LHCN-M2 (cell line): ENCODE measurements around the gene NKX2-8. TPM values are rescaled to one million over a fixed set of nuclear protein-coding genes. Genes with fewer than 3 reads are reported as not detected.
A peak's percentile ranks its signal among the peaks of the same experiment; 100 is the strongest.
"Not testable (repeated sequence)": the region's sequence is repeated elsewhere in the genome, so short reads cannot be mapped to it uniquely, and the experiment has no call there.

Experiments used
- DNase-seq: peaks from one replicate; pipeline ENCODE4 v3.0.0-alpha.2; 2012; ENCODE audit warnings: low read depth
- total RNA-seq: library from RNA; depleted of rRNA; stranded (reverse); fragments of >200 nt; gene quantifications from 2 replicates; pipeline ENCODE4 v1.2.3, GENCODE V29; 2014; rRNA removed

NKX2-8 gene
- total RNA-seq, 1 experiment from 2014 or later = not detected

DNA sequence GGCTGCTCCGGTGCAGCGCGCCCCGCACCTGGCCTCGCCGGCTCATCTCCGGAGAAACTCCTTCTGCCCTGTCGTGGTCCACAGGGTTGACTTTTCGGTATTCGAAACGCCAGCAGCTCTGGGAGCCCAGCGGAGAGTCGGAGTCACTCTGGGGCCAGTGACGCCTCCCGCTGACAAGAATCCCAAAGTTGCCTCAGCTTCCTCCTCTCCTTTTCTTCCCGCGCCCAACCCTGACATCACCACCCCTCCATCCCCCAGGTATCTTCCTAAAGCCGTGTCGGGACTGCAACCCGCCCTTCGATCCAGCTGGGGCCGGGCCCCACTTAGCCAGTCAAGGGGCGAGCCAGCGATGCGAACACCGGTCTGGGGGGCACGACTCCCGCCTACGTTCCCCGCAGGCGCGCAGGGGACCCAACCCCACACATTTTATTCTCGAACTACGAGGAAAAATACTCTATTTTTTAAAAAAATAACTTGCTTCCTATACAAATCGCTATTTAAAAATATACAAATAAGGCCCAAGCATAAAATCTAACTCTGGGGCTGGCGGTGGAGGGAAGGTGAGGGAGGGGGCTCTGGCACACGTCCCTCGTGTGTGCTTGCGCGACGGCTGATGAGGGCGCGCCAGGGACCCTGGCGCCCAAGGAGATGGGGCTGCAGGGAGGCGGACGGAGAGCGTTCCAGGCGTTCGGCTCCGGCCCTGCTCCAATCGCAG is 2.1 kb downstream of the NKX2-8 start:
- no peak for DNase-seq

DNA sequence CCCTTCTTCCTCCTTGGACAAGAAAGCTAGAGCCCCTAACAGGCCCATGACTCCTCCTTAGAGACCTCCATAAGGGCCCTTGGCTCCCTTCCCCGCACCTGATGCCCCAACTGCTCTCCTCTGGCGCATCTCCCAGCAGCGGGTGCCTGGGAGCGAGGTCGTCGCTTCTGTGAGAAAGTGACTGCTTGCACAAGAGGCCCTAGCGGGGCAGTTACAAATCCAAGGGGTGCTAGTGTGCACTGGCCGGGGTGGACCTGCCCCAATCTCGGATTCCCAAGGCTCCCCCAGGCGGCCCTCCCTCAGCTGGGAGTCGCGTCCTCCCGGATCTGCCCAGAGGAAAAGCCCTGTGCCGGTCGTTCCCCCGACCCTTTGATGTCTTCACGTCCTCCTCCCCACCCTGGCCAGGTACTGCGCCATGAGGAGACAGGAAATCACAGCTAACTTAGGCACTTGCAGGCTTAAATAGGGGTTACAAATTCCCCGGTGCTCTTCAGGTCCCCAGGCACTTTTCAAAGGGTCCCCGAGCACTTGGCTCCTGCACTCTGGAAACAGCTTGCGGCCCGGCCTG is 2.8 kb downstream of the NKX2-8 start:
- no peak for DNase-seq

DNA sequence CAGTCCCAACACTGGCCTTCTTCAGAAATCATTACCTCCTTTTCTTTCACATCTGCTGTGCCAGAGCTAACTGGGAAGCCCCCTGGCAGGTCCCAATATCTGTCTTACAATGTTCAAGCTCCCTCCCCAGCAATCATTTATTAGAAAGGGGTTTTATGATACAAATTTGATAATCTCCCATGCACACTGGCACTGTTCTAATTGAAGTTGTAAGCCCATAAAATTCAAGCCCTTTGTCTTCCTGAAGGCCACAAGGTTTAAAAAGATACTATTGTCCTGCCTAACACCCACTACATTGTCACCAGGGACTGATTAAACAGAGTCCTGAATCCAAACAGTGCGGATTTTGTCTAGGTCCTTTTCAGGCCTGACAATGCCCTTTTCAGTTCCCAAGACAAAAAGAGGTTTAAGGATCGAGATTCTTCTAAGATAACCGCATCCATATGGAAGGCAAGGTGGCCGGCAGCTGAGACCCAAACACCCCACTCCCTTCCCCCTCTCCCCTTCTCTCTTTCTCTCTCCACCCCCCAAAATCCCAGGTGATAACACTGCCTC is 3.3 kb downstream of the NKX2-8 start:
- no peak for DNase-seq

DNA sequence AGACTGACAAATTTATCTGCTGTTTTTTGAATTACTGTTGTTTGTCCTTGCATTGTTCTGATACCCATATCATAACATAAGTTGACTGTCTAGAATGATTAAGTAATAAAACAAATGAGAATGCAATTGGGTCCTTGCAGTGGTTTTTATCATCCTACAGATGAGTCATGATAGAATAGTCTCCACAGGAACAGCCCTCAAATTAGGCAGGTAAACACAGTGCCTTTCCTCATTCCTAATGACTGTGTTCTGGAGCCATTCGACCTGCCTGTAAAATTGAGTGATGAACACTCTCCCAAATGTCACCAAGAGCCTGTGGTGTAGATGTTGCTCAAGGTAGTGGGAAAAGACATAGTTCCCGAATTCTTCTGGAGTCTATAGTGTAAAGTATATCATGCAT is 12.3 kb downstream of the NKX2-8 start:
- no peak for DNase-seq

DNA sequence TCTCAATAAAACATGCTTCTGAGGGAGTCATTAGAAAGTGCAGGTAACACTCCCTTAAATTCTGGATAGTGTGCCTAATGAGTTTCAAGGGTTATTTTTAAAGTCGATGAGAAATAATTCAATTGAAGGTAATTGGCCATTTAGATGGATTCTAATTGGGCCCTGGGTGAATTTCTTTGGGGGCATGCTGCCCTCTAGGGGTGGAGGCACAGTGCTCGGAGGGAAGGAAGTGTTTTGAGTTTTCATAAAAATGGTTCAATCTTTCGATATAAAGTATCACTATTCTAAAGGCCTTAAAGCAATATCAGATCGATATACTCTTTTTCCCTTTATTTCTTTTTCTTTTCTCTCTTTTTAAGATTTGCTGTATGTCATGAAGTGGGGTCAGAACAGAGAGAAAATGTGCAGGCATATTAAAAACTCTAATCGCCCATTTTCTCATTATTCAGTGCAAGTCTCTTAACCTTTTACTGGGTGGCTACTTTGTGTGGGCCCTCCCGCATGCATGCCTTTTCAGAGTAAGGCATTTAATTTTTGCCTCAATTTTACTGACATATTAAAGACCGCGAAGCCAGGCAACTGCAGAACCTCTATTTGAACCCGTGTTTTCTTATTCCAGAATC is 25.5 kb downstream of the NKX2-8 start:
- DNase-seq = peak; percentile 7

DNA sequence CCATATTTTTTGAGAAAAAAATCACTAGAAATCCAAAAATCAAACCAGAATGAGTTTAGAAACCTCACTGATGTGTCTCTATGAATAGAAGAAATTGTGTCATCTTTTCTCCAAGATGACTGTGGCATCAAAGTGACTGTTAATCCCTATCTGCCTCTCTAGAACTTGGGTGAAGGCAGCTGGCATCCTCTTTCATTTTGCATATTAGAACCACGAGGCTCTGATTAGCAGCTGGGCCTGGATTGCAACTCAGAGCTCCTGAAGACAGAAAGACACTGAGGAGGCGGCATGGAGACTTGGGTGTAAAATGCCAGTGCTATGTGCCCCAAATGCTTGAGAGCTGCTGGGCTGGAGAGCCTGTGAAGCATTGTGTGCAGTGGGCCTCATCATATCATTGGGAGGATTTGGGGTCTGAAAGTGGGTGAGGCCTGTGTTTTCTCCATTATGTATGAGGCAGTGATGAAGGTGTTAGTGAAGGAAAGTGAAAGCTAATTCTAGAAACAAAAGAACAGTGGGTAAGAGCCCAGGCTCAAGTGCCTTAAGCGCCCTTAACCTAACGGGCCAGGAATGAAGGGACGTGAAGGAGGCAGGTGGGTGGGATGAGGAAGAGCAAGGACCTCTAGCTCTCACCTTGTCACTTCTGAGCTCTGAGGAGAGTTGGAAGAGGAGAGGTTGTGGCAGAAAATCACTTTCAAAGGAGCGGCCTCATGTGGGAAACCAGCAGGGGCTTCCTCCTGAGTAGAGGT is 26.2 kb downstream of the NKX2-8 start:
- DNase-seq = no peak

DNA sequence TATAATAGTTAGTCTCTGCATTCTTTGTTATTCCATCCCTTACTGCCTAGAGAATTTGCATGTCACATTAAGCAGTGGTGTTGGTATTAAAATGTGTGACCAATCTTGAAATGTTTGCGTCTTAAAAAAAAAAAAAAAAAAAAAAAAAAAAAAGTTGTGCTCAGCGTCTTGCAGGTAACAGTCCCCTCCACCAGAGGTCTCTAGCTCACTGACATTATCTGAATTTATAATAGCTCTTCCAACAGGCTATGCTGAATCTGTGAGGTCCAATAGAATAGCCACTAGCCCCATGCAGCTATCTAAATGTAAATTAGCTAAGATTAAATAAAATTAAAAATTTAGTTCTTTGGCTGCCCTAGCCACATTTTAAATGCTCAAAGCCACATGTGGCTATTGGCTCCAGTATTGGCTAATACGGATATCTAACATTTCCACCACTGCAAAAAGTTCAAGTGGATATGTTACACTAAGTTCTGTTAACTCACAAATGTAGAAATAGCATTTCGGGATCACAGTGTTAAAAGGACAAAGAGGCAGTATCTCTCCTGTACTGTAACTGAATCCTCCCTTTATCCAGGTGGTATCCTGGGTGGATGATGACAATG is 28.7 kb downstream of the NKX2-8 start:
- DNase-seq = peak; percentile 38

DNA sequence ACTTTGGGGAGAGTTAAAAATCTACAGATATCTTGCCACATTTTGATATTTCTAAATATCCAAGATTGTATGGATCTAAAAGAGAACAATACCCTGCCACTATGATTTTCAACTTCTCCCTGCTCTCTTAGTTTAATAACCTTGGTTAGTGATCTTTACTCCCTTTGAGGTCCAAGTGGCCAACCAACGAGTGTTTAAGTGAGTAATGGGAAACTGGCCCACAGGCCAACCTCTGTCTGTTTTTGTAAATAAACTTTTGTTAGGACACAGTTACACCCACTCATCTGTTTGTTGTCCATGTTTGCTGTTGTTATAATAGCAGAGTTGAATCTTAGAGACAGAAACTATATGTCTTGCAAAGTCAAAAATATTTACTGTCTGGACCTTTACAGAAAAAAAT is 31.5 kb downstream of the NKX2-8 start:
- DNase-seq = no peak

DNA sequence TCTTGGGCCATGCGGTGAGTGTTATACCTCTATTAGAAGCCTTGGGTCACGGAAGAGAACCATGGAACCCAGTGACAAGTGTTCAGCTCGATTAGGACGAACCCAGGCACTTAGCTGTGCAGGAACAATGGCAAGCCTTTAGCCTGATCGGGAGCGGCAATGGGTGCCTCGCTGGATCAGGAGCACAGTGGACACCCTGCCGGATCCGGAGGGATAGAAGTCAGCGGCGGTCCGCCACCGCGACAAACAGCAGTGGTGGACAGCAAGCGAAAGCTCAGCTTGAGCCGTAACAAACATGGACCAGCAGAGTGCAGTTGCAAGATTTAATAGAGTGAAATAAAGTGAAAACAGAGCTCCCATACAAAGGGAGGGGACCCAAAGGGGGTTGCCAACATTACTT is 38.1 kb downstream of the NKX2-8 start:
- not testable (repeated sequence) for DNase-seq

DNA sequence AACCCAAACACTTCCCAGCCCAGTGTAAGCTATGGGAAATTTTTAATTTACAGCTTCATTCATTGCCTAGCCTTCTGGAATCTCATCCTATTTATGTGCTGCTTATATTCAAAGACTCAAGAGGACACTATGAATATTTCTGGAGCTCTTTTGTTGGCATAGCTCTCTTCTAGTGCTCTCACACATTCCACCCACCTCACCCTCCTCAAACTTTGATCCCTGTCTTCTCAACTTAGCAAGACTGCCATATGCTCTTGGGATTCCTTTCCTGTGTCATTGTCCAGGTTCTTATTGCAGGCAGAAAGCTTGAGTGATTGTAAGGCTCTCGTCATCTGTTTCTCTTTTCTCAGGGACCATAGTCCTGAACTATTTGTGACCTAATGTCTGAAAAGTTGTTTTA is 44.4 kb downstream of the NKX2-8 start:
- no peak for DNase-seq

Other genes starting within 250 kb of the NKX2-8 start
- gene NKX2-1, start 62.4 kb downstream of the NKX2-8 start, total RNA-seq = not detected in 2 replicates
- gene PAX9, start 79.2 kb upstream of the NKX2-8 start, total RNA-seq = 0.29 and 0.38 TPM in 2 replicates